Uterus (tissue), 2 donors: ENCODE measurements around the gene EXOC2.
A peak's percentile ranks its signal among the peaks of the same experiment; 100 is the strongest.

Experiments used
- CTCF ChIP-seq, 4 experiments: fragments of 200-600 bp in 2 of 4; fragments of 450-650 bp in 2 of 4; sonication (generic) in 2 of 4; IDR thresholded peaks; one replicate each; pipeline ENCODE4 v1.5.1; 2016 to 2019; ENCODE audit warnings: antibody characterized with exemption in 4 of 4, mild to moderate bottlenecking in 2 of 4, moderate library complexity in 1 of 4
- POLR2A ChIP-seq, 2 donors: fragments of 450-650 bp; IDR thresholded peaks; one replicate each; pipeline ENCODE4 v1.6.1; 2016; ENCODE audit warnings: antibody characterized with exemption in 2 of 2, mild to moderate bottlenecking in 1 of 2, moderate library complexity in 1 of 2

DNA sequence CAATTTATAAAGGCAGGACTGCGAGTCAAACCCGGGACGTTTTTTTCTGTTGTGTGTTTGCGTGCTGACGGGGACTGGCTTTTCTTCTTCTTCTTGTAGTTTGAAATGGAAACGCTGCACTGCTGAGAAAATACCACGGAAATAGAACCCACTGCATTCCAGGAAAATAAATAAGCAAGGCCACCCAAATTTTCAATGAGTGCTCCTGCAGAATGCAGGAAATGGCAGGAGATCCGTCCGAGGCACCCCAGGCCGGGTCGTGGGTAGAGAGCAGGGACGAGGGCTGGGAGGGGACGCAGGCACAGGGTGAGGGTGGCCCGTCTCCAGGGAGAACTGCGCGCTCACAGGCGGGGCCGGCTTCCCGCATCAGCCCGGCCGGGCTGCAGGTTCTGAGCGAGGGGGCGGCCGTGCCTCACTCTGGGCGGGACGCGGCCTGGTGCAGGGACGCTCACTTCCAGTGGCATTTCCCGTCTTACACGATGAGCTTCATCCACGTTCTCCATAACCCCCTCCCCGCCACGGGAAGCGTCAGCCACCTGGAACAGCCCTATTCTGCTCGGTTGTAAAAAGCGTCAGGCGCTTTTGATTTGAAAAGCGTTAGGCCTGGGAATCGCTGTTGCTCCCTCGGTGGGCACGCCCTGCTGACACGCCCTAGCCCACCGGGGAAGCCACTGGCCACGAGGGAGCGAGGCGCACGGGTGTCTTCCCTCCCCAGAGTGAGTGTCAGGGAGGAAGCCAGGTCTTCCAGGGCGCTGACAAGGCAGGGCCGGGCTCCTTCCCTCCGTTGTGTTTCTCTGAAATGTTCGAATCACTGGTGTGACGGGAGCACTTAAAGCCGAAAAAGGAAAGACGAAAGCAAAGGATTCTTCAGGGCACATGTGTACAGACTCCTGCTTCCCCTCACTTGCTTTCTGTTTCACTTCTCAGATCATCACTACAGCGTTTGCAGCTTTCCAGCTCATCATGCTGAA lies 17.9 kb upstream of the EXOC2 start:
- no peak for TF ChIP-seq CTCF (IDR thresholded peaks at IDR 0.05)
- peak; percentile 44 to 66 for TF ChIP-seq POLR2A (IDR thresholded peaks at IDR 0.05)
